Measurements from ENCODE around the gene EXOC6B. TPM values are rescaled to one million over a fixed set of nuclear protein-coding genes. Genes with fewer than 3 reads are reported as not detected.
A peak's percentile ranks its signal among the peaks of the same experiment; 100 is the strongest.

Gene EXOC6B
- total RNA-seq, 1 donor from 2014 or later = 13.8 TPM

- CTCF ChIA-PET = no interaction called here
- DNase-seq = no peak
- no peaks in the 10 kb centered on the region for H3K36me3 Mint-ChIP-seq (ENCODE audit: low read depth)
- peaks cover 7% of the 10 kb centered on the region for H3K4me1 Mint-ChIP-seq
- TF ChIP-seq, protein P1, sequence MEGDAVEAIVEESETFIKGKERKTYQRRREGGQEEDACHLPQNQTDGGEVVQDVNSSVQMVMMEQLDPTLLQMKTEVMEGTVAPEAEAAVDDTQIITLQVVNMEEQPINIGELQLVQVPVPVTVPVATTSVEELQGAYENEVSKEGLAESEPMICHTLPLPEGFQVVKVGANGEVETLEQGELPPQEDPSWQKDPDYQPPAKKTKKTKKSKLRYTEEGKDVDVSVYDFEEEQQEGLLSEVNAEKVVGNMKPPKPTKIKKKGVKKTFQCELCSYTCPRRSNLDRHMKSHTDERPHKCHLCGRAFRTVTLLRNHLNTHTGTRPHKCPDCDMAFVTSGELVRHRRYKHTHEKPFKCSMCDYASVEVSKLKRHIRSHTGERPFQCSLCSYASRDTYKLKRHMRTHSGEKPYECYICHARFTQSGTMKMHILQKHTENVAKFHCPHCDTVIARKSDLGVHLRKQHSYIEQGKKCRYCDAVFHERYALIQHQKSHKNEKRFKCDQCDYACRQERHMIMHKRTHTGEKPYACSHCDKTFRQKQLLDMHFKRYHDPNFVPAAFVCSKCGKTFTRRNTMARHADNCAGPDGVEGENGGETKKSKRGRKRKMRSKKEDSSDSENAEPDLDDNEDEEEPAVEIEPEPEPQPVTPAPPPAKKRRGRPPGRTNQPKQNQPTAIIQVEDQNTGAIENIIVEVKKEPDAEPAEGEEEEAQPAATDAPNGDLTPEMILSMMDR (IDR thresholded peaks at IDR 0.05) = no peak
- no peak overlapping the region for H3K4me3 Mint-ChIP-seq
- ATAC-seq (ENCODE audit: low read depth) = no peak
- H3K27ac Mint-ChIP-seq = no peak overlapping the region
- POLR2A ChIA-PET = no interaction called here
- intact Hi-C loops (cut with micrococcal nuclease) = loop anchor here (10.0 kb wide), 2 partner anchors 435 to 1155 kb away; partner anchors contain the start of gene EGR4
- H3K9me3 Mint-ChIP-seq = no peaks in the 10 kb centered on the region
- H3K27me3 Mint-ChIP-seq = peaks cover 19% of the 10 kb centered on the region
Measured at GRCh38 chr2:72139874-72140620, 685.8 kb downstream of the EXOC6B start.

DNA sequence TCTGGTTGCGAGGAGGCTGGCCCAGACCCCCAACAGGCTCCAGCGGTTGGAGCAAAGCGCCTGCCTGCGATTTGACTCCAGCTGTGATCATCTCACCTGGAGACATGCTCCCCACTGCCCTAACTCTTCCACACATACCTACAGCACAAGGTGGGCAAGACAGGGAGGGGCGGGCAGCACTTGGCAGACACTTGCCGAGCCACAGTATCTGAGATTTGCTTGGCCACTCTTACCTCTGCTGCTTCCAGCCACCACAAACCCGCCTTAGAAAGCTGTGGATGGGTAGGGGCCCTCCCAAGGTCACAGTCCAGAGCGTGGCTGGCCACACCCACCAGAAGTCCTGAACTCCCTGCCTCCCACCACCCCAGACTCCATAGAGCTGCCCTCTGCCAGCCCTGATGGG is 686.4 kb downstream of the EXOC6B start:
- ChIA-PET CTCF (no interaction called here), POLR2A (no interaction called here)
- intact Hi-C loops (cut with micrococcal nuclease) = no loop called here
- Mint-ChIP-seq H3K4me3 (no peak overlapping the region), H3K9me3 (no peaks in the 10 kb centered on the region), H3K4me1 (peaks cover 5% of the 10 kb centered on the region), H3K27ac (no peak overlapping the region), H3K36me3 (ENCODE audit: low read depth) (no peaks in the 10 kb centered on the region), H3K27me3 (peaks cover 19% of the 10 kb centered on the region)
- TF ChIP-seq, protein P1 (IDR thresholded peaks at IDR 0.05) = no peak
- ATAC-seq (ENCODE audit: low read depth) (no peak), DNase-seq (no peak)

GRCh38 chr2:72138921-72139381 is 686.9 kb downstream of the EXOC6B start:
- DNase-seq = no peak

DNA sequence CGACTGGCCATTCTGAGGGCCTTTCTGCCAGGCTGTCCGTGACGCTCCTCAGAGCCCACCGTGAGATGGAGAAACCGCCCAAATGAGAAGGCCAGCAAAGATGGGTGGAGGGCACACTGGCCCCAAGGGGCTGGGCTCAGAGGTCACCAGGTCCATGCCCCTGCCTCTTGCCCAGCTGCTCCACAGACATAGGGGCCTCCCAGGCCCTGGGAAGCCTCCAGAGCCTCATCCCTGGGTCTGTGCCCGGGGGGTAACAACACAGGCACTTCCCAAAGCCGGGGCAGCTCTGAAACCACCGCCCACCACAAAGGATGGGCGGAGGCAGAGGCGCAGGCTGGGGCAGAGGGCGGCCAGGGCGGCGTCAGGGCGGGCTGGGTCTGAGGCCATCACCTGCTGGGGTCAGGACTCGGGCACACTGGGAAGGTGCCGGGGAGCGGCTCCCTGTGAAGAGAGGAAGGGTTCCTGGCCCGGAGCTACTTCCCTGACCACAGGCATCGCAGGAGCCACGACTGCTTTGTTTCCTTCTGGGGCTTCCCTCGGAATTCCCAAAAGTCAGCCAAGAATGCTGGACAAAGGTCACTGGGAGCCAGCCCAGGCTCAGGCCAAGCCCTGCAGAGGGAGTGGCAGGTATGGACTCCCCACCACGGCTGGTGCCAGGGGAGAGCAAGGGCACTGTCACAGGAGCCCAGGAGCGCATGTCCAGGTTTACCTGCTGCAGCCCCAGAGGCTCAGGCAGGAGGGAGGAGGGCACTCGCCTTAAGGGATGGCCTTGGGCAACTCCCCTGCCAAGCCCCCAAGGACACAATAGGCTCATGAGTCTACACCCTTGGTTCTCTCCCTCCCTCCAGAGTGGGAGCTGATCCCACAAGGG is 687.6 kb downstream of the EXOC6B start:
- POLR2A ChIA-PET = no interaction called here
- CTCF ChIA-PET = no interaction called here
- Mint-ChIP-seq H3K9me3 (no peaks in the 10 kb centered on the region), H3K4me3 (no peak overlapping the region), H3K36me3 (ENCODE audit: low read depth) (no peaks in the 10 kb centered on the region), H3K4me1 (peaks cover 2% of the 10 kb centered on the region), H3K27me3 (peaks cover 11% of the 10 kb centered on the region), H3K27ac (no peak overlapping the region)
- intact Hi-C loops (cut with micrococcal nuclease) = no loop called here
- no peak for ATAC-seq (ENCODE audit: low read depth)
- DNase-seq = no peak
- TF ChIP-seq, protein P1 (IDR thresholded peaks at IDR 0.05) = no peak

More at GRCh38 chr2:72138921-72139381, 686.9 kb downstream of the EXOC6B start:
- CTCF ChIA-PET = no interaction called here
- ATAC-seq (ENCODE audit: low read depth) = no peak
- H3K4me1 Mint-ChIP-seq = peaks cover 5% of the 10 kb centered on the region
- no peak overlapping the region for H3K27ac Mint-ChIP-seq
- intact Hi-C loops (cut with micrococcal nuclease) = no loop called here
- TF ChIP-seq, protein P1 (IDR thresholded peaks at IDR 0.05) = no peak
- no peak overlapping the region for H3K4me3 Mint-ChIP-seq
- no peaks in the 10 kb centered on the region for H3K9me3 Mint-ChIP-seq
- POLR2A ChIA-PET = no interaction called here
- no peaks in the 10 kb centered on the region for H3K36me3 Mint-ChIP-seq (ENCODE audit: low read depth)
- peaks cover 16% of the 10 kb centered on the region for H3K27me3 Mint-ChIP-seq

GRCh38 chr2:72137498-72138010 is 688.3 kb downstream of the EXOC6B start:
- ChIA-PET CTCF (no interaction called here), POLR2A (no interaction called here)
- peaks cover 2% of the 10 kb centered on the region for H3K4me1 Mint-ChIP-seq
- no peak overlapping the region for H3K4me3 Mint-ChIP-seq
- TF ChIP-seq, protein P1 (IDR thresholded peaks at IDR 0.05) = peak; percentile 43
- intact Hi-C loops (cut with micrococcal nuclease) = no loop called here
- peak; percentile 57 for ATAC-seq (ENCODE audit: low read depth)
- peak; percentile 54 for DNase-seq
- H3K36me3 Mint-ChIP-seq (ENCODE audit: low read depth) = no peaks in the 10 kb centered on the region
- no peak overlapping the region for H3K27ac Mint-ChIP-seq
- no peaks in the 10 kb centered on the region for H3K9me3 Mint-ChIP-seq
- H3K27me3 Mint-ChIP-seq = peaks cover 8% of the 10 kb centered on the region

Data from activated B cell treated with CpG ODN at 0.5 μM for 24 hours (primary cell).